Stimulated activated CD4-positive, alpha-beta T cell treated with anti-CD3 and anti-CD28 coated beads, Interleukin-2, amount 100 ng/mL, for 24 hours (primary cell): ENCODE data around the gene PREX1.

ENCODE experiments used
- DNase-seq, 2 donors: peaks; one replicate each; pipeline ENCODE4 v3.0.0-alpha.2; 2020

The PREX1 gene

DNA sequence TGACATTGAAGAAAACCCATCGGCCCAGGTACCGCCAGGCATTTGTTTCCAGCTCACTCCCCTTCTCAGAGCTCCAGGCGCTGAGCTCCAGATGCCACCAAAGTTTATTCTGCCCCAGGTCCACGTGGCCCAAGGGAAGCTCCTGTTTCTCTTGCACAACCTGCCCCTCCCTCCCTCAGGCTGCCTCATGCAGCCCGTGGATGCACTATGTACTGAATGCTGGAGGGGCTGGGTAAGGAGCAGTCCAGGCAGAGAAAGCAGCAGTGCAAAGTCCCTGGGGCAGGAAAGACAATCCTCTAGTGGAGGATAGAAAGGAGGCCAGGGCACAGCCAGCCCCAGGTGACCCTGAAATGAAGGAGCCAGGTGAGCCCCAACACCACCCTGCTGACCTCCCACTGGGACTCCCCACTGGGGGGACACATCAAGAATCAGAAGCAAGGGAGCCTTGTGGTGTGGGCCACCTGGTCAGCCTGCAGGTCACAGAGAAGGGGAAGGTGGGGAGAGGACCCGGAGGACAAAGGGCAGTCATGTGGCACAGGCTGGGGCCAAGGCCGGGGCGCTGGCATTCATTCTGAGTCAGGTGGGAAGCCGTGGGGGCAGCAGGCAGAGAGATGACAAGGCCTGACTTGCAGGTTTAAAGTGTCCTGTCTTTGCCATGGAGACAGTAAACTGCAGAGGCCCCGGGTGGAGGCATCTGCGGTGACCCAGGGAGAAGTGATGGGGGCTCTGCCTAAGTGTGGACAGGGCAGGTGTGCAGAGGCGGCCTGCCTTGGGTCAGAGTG lies 230.1 kb downstream of the PREX1 start:
- no peak for DNase-seq

- DNase-seq, result no peak
Observed at GRCh38 chr20:48596334-48596898, 231.4 kb downstream of the PREX1 start.

DNA sequence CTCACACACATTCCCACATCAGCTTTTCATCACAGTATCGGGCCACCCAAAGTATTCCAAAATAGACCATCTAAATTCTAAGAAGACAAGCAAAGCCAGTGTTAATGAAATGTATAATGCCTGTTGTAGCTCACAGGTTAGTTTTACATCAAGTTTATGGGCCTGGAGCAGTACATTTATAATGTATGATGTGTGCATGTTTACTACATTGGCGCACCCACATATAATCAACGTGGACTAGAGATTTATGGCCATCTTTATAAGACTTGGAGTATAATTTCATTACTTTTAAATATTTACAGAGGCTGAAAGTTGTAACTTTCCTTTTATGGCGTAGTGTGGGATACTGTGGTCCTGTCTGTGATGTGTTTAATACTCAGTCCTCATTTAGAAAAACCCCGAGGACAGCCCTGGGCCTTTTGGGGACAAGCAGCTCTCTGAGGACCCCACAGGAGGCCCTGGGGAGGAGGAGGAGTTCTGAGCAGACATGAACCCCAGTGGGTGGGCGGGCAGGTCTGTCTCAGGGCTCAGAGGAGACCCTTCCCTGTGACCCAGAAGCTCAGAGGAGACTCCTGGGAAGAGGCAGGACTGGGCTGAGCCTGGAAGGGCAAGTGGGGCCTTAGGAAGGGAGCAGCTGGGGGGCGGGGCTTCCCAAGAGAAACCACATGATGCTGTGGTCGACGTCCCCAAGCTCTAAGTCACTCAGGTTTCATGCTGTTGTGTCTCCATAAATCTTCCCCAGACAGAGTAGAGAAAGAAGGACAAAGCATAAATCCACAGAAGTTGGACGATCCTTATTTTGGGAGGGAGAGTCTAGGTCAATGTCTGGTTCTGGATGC lies 232.1 kb downstream of the PREX1 start:
- no peak for DNase-seq

DNA sequence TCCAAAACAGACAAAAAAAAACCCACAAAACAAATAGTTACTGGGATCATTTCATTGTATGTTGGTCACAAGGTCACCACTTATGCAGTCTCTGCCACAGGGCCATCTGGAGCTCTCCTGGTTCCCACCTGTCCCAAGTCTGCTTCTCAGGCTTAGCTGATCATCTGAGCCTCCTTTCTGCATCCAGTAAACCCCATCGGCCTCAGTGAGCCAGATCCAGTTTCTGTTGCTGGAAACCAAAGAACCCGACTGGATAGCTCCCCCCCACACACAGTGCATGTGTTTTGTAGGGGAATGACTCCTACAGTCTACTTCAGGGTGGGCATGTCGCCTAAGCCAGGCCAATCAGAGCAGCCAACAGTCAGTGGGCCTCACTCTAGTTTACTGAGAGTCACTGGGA lies 233.3 kb downstream of the PREX1 start:
- no peak for DNase-seq

- DNase-seq, result no peak
Observed at GRCh38 chr20:48592107-48592940, 235.5 kb downstream of the PREX1 start.

- DNase-seq, result no peak
Observed at GRCh38 chr20:48586730-48587129, 241.1 kb downstream of the PREX1 start.

DNA sequence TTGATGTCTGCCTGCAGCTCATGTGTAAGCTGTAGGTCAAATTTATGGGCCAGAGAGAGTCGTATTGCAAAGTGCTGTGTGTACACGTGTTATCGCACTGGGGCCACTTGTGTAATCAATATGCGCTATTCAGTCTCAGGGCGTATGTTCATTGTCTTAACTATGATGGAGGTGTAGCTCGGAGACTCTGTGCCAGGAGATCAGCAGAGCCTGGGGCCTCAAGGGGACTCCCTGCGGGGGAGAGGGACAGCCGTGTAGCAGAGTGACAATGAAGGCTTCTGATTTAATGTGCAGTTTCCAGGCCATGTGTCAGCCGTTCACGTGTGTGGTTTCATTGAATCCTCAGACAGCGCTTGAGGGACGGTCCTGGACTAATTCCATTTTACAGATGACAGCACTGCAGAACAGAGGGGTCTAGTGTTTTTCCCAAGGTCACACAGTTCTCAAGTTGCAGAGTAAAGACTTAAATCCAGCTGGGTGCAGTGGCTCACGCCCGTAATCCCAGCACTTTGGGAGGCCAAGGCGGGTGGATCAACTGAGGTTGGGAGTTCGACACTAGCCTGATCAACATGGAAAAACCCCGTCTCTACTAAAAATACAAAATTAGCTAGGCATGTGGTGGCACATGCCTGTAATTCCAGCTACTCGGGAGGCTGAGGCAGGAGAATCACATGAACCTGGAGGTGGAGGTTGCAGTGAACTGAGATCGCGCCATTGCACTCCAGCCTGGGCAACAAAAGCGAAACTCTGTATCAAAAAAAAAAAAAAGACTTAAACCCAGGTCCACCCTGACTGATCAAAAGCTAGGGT lies 242.5 kb downstream of the PREX1 start:
- DNase-seq, result no peak

- DNase-seq, result no peak
Observed at GRCh38 chr20:48584391-48585060, 243.3 kb downstream of the PREX1 start.

DNA sequence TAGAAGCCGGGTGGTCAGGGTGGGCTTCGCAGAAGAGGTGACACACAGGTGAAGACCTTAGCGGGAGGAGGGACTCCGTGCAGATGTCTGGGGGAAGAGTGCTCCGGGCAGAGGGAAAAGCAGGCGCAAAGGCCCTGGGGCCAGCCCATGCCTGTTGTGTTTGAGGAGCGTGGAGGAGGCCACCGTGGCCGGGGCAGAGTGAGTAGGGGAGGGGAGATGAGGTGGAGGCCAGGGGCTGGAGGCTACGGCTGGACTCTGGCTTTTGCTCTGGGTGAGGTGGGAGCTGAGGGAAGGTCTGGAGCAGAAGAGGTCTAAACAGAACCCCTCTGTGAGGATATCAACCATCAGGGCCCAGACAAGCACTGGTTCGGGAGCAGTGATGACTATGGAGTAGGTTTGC lies 244.0 kb downstream of the PREX1 start:
- DNase-seq, result no peak

- DNase-seq, result no peak
Observed at GRCh38 chr20:48583171-48583570, 244.6 kb downstream of the PREX1 start.

GRCh38 chr20:48582673-48582985 lies 245.2 kb downstream of the PREX1 start:
- no peak for DNase-seq

GRCh38 chr20:48581167-48581566 lies 246.6 kb downstream of the PREX1 start:
- DNase-seq, result no peak

GRCh38 chr20:48578397-48579098 lies 249.3 kb downstream of the PREX1 start:
- DNase-seq, result no peak

DNA sequence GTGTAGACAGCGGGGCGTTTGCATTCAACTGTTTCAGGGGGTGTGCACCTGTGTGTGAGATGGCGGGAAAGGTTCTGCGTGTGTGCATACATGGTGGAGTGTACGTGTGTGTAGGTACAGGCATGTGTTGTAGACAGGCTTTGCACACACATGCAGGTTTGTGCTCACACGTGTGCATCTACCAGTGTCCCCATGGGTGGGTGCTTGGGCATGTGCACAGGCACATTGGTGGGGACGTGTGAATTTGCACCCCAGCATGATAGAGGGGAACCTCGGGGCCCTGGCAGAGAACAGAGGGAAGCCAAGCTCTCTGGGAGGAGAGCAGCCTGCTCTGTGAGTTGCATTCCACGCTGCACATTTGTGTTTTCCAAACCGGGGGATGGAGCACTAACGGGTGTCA lies 250.2 kb downstream of the PREX1 start:
- DNase-seq, result no peak

- DNase-seq, result no peak
Observed at GRCh38 chr20:48574383-48574782, 253.4 kb downstream of the PREX1 start.
